ENCODE data around the gene VRK1.

VRK1 gene

DNA sequence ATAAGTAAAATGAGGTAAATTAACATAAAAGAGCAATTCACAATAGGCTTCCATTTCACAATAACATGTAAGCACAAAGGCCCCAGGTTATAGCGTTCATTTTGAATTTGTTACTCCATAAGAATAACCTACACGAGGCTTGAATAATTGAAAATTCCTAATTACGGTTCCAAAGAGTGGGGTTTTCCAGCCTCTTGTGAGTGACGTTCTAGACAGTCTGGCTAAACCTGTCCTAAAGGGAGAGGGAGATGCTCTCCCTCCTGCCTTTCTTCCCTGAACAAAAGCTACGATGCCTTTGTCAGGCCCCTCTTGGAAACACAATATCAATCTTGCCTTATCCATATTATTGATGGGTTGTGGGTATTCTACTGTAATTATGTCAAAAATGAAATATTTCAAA is 24.3 kb upstream of the VRK1 start:
- TF ChIP-seq, protein P1, sequence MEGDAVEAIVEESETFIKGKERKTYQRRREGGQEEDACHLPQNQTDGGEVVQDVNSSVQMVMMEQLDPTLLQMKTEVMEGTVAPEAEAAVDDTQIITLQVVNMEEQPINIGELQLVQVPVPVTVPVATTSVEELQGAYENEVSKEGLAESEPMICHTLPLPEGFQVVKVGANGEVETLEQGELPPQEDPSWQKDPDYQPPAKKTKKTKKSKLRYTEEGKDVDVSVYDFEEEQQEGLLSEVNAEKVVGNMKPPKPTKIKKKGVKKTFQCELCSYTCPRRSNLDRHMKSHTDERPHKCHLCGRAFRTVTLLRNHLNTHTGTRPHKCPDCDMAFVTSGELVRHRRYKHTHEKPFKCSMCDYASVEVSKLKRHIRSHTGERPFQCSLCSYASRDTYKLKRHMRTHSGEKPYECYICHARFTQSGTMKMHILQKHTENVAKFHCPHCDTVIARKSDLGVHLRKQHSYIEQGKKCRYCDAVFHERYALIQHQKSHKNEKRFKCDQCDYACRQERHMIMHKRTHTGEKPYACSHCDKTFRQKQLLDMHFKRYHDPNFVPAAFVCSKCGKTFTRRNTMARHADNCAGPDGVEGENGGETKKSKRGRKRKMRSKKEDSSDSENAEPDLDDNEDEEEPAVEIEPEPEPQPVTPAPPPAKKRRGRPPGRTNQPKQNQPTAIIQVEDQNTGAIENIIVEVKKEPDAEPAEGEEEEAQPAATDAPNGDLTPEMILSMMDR (conservative IDR thresholded peaks at IDR 0.05; ENCODE audit: low read depth, low read length), result no peak
- no peak overlapping the region for H3K4me3 ChIP-seq (ENCODE audit: low read depth, low read length)
- DNase-seq (ENCODE audit: low read depth), result no peak

DNA sequence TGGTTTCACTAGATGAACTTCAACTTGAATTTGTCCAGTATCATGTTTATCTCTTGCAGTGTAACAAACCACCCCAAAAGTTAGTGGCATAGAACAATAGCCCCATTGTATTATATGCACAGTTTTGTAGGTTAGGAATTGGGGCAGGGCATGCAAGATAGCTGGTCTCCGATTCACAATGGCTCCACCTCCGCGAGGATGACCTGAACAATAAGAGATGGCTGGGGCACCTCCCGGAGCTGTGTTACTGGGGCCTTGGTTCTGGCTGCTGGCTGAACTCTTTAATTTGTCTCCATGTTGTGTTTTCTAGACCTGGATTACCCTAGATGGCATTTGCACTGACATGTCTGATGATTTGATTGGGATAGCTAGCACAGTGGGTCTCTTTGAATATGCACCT is 20.4 kb upstream of the VRK1 start:
- DNase-seq (ENCODE audit: low read depth), result no peak
- TF ChIP-seq, protein P1 (conservative IDR thresholded peaks at IDR 0.05; ENCODE audit: low read depth, low read length), result no peak
- H3K4me3 ChIP-seq (ENCODE audit: low read depth, low read length), result no peak overlapping the region

DNA sequence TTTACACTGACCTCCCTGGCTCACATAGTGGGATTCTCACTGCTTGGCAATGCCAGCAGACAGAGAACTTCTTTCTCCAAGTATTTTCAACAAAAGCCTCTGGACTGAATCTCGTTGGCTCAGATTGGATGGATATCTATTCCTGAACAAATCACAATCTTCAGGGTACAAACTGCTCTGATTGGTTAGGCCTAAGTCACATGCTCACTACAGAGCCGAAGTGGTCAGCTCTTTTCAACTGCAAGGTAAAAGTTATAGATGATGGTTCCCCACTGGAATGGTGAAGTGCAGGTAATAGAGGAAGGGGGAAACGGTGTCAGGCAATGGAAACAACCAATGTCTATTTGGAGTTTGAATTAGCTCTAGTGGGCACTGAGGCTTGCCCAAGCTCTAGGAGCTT is 16.7 kb upstream of the VRK1 start:
- no peak overlapping the region for H3K4me3 ChIP-seq (ENCODE audit: low read depth, low read length)
- TF ChIP-seq, protein P1 (conservative IDR thresholded peaks at IDR 0.05; ENCODE audit: low read depth, low read length), result no peak
- DNase-seq (ENCODE audit: low read depth), result no peak

DNA sequence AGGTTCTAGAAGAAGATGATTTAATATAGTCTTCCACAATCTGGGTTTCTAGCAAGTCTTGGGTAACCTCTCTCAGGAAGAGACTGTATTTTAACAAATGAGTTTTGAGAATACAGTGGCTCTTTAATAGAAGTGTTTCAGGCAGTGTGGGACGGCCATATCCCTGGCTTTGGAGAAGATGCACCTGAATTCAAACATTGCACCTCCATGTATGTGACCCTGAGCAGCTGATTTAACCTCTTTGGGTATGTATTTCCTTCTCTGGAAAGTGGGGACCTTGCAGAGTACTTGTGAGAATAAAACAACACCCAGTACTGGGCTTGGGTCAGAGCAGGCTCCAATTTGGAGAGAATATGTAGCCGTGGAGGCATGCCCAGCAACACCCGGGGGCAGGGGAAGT is 15.8 kb upstream of the VRK1 start:
- TF ChIP-seq, protein P1 (conservative IDR thresholded peaks at IDR 0.05; ENCODE audit: low read depth, low read length), result no peak
- DNase-seq (ENCODE audit: low read depth), result no peak
- no peak overlapping the region for H3K4me3 ChIP-seq (ENCODE audit: low read depth, low read length)

DNA sequence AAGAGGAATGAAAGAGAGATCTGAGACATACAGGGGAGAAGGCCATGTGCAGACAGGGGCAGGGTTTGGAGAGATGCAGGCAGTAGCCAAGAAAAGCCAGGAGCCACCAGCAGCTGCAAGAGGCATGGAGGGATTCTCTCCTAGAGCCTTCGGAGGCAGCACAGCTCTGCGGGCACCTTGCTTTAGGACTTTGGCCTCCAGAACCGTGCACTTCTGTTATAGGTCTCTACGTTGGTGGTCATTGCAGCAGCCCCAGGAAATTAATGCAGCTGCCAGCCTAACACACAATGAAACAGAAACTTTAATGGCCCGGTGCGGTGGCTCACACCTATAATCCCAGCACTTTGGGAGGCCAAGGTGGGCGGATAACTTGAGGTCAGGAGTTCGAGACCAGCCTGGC is 14.7 kb upstream of the VRK1 start:
- TF ChIP-seq, protein P1 (conservative IDR thresholded peaks at IDR 0.05; ENCODE audit: low read depth, low read length), result no peak
- no peak for DNase-seq (ENCODE audit: low read depth)
- H3K4me3 ChIP-seq (ENCODE audit: low read depth, low read length), result no peak overlapping the region

DNA sequence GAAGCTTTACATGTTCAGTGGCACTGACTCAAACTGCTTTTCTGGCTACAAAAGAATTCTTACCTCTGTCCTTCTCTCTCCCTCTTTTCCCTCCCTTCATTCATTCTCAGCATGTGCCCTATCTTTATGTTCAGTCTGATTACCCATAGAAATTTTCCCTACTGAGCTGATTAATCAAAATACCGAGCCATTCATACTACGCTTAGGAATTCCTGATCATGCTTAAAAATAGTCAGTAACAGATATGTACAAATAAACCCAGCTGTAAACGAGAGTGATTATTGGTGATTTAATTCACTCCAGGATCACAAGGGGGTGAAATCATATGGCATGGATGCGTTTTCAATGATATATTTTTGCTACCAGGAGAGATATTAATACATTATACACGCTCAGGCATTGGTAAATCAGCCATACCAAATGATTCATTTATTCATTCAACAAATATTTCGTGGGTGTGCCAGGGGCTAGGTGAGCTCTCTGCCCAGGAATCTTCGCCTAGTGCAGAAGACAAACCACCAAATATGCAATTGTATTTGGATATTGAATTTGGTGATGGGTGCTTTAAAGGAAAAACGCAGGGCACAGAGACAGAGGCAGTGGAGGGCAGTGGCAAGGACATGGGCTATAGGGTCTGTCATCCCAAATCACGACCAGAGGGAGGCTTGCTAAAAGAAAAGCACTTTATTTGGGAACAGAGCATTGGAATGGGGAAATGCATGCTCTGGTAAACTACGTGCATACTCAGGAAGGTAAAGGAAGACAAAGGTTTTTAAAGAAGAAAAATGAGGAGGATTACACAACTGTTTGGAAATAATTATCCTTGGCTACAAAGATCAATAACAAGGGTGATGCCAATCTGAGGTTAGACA is 13.9 kb upstream of the VRK1 start:
- no peak for DNase-seq (ENCODE audit: low read depth)
- no peak overlapping the region for H3K4me3 ChIP-seq (ENCODE audit: low read depth, low read length)
- TF ChIP-seq, protein P1 (conservative IDR thresholded peaks at IDR 0.05; ENCODE audit: low read depth, low read length), result no peak

DNA sequence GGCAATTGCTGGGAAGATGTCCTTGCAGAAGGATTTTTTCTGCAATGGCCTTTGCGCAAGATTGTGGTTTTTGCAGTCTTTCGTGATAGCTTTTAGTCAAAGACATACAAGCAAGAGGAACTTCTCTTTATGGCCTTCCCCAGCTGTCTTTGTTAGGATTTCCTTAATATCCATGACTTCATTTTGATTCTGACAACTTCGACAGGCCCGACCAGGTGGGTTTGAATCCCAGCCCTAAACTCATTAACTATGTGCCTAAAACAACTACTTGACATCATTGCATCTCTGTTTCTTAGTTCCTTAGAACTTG is 13.3 kb upstream of the VRK1 start:
- TF ChIP-seq, protein P1 (conservative IDR thresholded peaks at IDR 0.05; ENCODE audit: low read depth, low read length), result no peak
- DNase-seq (ENCODE audit: low read depth), result no peak
- H3K4me3 ChIP-seq (ENCODE audit: low read depth, low read length), result no peak overlapping the region

All from choroid plexus epithelial cell (primary cell).